ENCODE measurements around the gene MED9. TPM values are rescaled to one million over a fixed set of nuclear protein-coding genes. Genes with fewer than 3 reads are reported as not detected.

MED9 gene
- total RNA-seq, 1 donor from 2014 or later: 11.9 TPM

DNA sequence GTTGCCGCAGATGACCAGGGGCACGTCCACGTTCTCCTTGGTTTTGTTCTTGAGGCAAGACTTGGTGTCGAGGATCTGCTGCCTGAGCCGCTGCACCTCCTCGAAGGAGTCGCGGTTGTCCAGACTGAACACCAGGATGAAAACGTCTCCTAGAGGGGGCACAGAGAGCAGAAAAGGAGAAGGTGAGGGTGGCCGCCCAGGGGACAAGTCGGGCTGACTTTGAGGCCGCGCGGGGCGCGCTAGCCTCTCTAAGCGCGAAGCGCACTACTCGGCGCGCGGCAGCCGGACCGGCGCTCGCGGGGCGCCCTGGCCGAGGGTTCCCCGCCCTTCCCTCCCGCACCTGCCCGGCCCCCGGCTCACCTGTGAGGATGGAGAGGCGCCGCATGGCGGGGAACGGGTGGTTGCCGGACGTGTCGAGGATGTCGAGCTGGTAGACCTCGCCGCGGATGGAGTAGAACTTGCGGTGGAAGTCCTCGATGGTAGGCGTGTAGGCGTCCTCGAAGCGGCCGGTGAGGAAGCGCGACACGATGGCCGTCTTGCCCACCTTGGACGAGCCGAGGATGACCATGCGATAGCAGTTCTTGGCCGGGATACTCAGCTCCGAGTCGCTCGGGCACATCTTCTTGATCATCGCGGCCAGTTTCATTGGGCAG is 18.9 kb downstream of the MED9 start:
- peaks cover 22% of the 10 kb centered on the region for H3K27me3 ChIP-seq (ENCODE audit: control insufficient read depth, insufficient read depth, low read length)
- peak overlapping the region; percentile 41 for H3K4me3 ChIP-seq (ENCODE audit: low read depth, low read length)
- no peak for DNase-seq (ENCODE audit: low read depth)
- peaks cover 1% of the 10 kb centered on the region for H3K36me3 ChIP-seq (ENCODE audit: control insufficient read depth, insufficient read depth, low read length)
- TF ChIP-seq, protein P1, sequence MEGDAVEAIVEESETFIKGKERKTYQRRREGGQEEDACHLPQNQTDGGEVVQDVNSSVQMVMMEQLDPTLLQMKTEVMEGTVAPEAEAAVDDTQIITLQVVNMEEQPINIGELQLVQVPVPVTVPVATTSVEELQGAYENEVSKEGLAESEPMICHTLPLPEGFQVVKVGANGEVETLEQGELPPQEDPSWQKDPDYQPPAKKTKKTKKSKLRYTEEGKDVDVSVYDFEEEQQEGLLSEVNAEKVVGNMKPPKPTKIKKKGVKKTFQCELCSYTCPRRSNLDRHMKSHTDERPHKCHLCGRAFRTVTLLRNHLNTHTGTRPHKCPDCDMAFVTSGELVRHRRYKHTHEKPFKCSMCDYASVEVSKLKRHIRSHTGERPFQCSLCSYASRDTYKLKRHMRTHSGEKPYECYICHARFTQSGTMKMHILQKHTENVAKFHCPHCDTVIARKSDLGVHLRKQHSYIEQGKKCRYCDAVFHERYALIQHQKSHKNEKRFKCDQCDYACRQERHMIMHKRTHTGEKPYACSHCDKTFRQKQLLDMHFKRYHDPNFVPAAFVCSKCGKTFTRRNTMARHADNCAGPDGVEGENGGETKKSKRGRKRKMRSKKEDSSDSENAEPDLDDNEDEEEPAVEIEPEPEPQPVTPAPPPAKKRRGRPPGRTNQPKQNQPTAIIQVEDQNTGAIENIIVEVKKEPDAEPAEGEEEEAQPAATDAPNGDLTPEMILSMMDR (IDR thresholded peaks at IDR 0.05; ENCODE audit: insufficient read depth, low read length, poor library complexity, severe bottlenecking): no peak

DNA sequence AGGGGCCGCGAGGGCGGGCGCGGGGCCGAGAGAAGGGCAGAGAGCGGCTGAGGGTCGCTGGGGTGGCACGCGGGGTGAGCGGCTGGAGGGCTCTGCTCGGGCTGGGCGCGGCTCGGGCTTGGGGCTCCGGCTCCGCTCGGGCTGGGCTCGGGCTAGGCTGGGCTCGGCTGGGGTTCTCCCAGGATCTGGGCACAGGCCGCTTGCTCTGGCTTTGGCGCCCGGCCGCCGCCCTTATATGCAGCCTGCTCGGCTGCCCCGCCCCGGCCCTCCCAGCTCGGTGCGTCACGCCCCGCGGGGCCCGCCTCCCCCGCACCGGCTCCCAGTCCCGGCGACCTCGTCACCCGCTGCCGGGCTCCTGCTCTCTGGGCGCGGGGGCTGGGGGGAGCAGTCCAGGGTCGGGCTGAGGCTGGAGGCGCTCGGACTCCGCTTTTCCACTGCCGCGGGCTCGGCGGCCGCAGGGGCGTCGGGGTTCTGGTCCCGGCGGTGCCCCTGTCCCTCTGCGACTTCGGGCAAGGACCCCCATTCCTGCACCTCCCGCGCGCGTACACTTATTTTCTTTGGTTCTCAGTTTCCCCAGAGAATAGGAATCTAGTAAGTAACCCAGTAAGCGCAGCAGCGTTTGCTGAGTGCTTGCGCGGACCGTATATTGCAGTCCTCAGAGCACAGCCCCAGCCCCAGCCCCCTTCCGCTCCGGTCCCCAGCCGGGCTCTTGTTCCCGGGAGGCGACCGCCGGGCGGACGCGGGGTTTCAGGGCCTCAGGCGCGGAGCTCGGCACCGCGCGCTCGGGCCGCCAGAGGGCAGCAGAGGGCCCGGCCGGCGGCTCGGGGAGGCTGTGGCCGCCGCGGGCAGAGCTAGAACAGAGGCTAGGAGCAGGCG is 19.6 kb downstream of the MED9 start, which contains the start of gene RASD1:
Gene RASD1 (minus strand): TSS at position 207 of the 876 bp plus-strand sequence. CDS start 214 bp downstream, outside the sequence.
- Histone ChIP-seq H3K4me3 (ENCODE audit: low read depth, low read length) (peak within 1 kb of the TSS; percentile 41), H3K36me3 (ENCODE audit: control insufficient read depth, insufficient read depth, low read length) (no peaks in the 10 kb centered on the region), H3K27me3 (ENCODE audit: control insufficient read depth, insufficient read depth, low read length) (peaks cover 27% of the 10 kb centered on the region)
- no peak for DNase-seq (ENCODE audit: low read depth)
- TF ChIP-seq, protein P1 (IDR thresholded peaks at IDR 0.05; ENCODE audit: insufficient read depth, low read length, poor library complexity, severe bottlenecking): peak; percentile 17

DNA sequence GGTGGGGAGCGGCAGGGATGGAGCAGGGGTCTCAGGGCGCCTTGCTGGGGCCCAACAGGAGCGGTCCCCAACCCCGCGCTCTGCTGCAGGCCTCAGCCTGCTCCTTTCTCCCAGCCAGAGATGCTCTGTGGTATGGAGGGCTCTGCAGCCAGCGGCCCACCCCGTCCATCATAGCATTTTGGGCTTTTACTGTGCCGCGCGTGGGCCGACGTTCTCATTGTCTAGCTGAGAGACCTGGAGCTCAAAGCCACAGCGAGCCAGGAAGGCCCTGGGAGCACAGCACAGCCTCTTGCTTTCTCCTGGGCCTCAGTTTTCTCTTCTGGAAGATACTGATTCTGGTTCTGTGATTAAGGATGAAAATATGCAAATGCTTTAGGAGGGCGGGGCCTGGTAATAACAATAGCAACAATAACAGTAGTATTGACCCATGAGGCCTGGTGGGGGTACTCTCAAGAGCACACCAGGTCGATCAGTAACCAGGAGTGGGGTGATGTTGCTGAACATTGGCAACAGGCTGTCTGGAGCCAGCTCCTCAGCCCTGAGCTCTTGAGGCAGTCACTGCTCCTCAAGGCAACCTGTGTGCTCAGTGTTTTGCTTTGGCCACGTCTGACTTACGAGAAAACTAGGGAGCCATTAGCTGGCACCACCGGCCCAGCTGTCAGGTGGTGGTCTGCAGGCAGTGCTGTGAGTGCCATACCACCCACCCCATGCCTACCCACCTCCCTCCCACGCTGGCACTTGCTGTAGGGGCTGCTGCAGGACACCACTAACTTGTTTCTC is 20.5 kb downstream of the MED9 start:
- peaks cover 27% of the 10 kb centered on the region for H3K27me3 ChIP-seq (ENCODE audit: control insufficient read depth, insufficient read depth, low read length)
- DNase-seq (ENCODE audit: low read depth): no peak
- H3K4me3 ChIP-seq (ENCODE audit: low read depth, low read length): no peak overlapping the region
- TF ChIP-seq, protein P1 (IDR thresholded peaks at IDR 0.05; ENCODE audit: insufficient read depth, low read length, poor library complexity, severe bottlenecking): no peak
- H3K36me3 ChIP-seq (ENCODE audit: control insufficient read depth, insufficient read depth, low read length): no peaks in the 10 kb centered on the region

DNA sequence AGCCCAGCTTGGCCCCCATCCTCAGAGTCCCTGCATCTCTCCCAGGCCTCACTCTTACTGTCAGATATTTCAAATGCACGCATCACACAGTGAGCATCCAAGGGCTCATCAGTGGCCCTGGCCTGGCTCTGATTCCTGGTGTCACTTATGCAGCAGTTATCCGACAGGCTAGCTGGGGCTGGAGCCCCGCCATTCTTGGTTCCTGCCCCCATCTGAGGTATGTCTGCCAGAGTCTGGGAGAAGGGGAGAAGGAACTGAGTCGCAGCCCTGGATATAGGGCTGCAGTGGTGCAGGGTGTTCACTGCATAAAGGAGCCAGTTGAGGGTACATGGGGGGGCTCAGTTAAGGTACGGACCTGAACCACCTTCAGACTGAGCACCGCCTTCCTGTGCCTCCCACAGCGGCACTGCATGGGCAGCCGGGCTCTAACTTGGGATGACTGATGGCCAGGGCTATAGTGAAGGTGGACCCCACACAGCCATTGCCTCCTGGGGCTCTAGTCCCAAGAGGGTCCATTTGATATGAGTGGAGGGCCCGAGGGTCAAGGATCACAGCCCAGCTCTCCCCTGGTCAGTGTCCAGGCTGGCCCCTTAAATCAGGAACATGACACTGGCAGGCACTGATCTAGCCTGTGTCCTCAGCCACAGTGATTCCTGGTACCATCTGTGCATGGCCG is 21.2 kb downstream of the MED9 start:
- H3K27me3 ChIP-seq (ENCODE audit: control insufficient read depth, insufficient read depth, low read length): peaks cover 27% of the 10 kb centered on the region

More for the DNA sequence above, 21.2 kb downstream of the MED9 start:
- DNase-seq (ENCODE audit: low read depth): no peak
- TF ChIP-seq, protein P1 (IDR thresholded peaks at IDR 0.05; ENCODE audit: insufficient read depth, low read length, poor library complexity, severe bottlenecking): no peak
- Histone ChIP-seq H3K4me3 (ENCODE audit: low read depth, low read length) (no peak overlapping the region), H3K36me3 (ENCODE audit: control insufficient read depth, insufficient read depth, low read length) (no peaks in the 10 kb centered on the region)

Data from kidney epithelial cell (primary cell).